ENCODE data around the gene CCDC6. TPM values are rescaled to one million over a fixed set of nuclear protein-coding genes. Genes with fewer than 3 reads are reported as not detected.

The CCDC6 gene
- total and polyA plus RNA-seq, 3 donors from 2014 or later: 21.1 to 52.2 (median 41.7) TPM

DNA sequence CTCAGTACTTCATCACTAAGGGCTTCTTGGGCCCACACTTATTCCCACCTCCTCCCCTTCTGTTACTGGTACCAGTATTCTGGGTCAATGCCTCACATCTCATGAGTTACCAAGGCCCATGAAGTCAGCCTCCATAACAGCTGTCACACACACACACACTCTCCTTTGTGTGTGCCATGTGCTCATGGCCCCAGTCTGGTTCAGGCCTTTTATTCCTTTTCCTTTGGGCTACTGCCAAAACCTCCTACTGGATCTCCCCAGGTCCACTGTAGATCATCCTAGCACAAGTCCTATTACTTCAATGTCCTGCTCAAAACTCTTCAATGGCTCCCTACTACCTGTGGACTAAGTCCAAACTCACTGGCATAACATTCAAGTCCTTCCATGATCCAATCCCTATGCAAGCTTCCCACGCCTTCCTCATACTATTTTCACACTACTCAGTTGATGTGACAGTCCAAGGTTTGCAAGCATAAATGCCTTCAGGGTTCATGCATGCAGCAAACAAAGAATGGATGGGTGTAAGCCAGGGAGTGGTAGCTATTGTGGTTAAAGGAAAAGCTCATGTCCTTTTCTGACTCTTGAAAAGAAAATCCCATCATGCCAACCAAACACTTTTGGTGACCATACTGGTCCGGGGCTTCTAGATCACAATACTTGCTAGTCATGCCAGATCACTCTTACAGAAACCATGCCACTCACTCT, 68.1 kb downstream of the CCDC6 start:
- no peaks in the 10 kb centered on the region for H3K9me3 ChIP-seq
- TF ChIP-seq POLR2A (IDR thresholded peaks at IDR 0.05) (no peak), CTCF (IDR thresholded peaks at IDR 0.05) (no peak)
- H3K27ac ChIP-seq: no peak overlapping the region
- H3K27me3 ChIP-seq: no peaks in the 10 kb centered on the region
- no peaks in the 10 kb centered on the region for H3K36me3 ChIP-seq (ENCODE audit: low read depth, missing control alignments)
- intact Hi-C loops (cut with DNase I; ENCODE audit: low total_unique reads): loop anchor here (10.0 kb wide), 1 partner anchor 213 kb away; no protein-coding TSS in a partner anchor
- 94 to 95% methylated on average over 2 of the region's 2 CpGs for WGBS, 2 donors
- DNase-seq: no peak
- no peaks in the 10 kb centered on the region for H3K4me1 ChIP-seq
- no peak overlapping the region for H3K4me3 ChIP-seq

DNA sequence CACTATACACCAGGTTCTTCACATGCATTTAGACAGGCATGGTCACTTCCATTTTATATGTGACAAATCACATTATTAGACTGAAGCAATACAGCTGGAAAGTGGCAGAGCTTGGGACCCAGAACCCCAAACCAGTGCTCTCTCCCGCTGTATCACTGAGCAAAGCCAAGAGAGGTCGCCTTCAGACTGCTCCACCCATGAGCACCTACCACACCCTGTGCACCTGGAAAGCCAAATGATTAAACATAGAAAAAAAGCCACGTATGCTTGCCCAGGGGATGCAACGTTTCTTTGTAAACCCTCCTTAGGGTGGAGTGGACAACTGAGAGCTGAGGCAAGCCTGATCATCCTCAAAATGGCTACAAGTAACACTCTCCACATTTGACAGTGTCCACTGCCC, 72.5 kb downstream of the CCDC6 start:
- Histone ChIP-seq H3K4me1 (no peaks in the 10 kb centered on the region), H3K9me3 (no peaks in the 10 kb centered on the region), H3K27me3 (no peaks in the 10 kb centered on the region), H3K27ac (no peak overlapping the region), H3K4me3 (no peak overlapping the region), H3K36me3 (ENCODE audit: low read depth, missing control alignments) (no peaks in the 10 kb centered on the region)
- intact Hi-C loops (cut with DNase I; ENCODE audit: low total_unique reads): loop anchor here (10.0 kb wide), 1 partner anchor 209 kb away; no protein-coding TSS in a partner anchor
- 82 to 83% methylated on average over 4 of the region's 4 CpGs for WGBS, 2 donors
- no peak for DNase-seq
- TF ChIP-seq CTCF (IDR thresholded peaks at IDR 0.05): no peak
- no peak for TF ChIP-seq POLR2A (IDR thresholded peaks at IDR 0.05)

GRCh38 chr10:59832506-59832905, 73.8 kb downstream of the CCDC6 start:
- H3K36me3 ChIP-seq (ENCODE audit: low read depth, missing control alignments): no peaks in the 10 kb centered on the region
- H3K4me1 ChIP-seq: no peaks in the 10 kb centered on the region
- no peak overlapping the region for H3K4me3 ChIP-seq
- intact Hi-C loops (cut with DNase I; ENCODE audit: low total_unique reads): loop anchor here (10.0 kb wide), 1 partner anchor 208 kb away; no protein-coding TSS in a partner anchor
- TF ChIP-seq POLR2A (IDR thresholded peaks at IDR 0.05) (no peak), CTCF (IDR thresholded peaks at IDR 0.05) (no peak)
- H3K9me3 ChIP-seq: no peaks in the 10 kb centered on the region
- H3K27ac ChIP-seq: no peak overlapping the region
- H3K27me3 ChIP-seq: no peaks in the 10 kb centered on the region
- DNase-seq: no peak
- WGBS, 2 donors: 89 to 95% methylated on average over 2 of the region's 2 CpGs

DNA sequence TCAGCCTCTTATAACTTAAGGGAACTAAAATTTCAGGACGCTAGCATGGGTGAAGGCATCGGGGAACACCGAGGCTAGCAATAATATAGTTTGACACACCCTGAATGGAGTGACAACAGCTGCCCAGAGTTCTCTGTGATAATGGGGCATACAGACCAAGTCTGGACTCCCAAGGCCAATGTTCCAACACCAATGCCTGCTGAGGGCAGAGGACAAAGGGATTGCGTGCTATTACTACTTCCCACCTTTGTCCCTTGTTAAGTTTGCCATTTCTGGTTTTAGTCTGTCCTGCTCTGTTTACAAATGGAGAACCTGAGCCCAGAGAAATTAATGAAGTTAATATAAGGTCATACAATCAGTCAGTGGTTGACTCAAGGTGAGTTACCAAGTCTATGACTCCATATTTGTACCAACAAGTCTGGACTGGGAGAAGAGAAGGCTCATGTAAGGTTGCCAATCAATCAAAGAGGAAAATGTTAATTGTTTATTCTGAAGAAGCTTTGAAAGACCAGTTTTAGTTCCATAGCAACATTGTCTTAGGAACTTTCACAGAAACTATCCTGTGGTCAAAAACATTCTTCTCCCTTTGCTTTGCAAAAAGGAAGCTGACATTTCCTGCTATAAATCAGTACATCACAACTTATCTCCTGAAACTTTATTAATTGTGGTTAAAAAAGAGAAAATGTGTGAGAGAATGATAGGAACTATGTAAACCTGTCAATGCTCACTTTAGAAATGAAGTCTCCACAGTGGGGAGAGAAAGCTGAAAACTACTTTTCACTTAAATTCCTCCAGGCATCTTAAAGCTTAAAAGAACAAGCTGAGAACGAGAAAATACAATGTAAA, 74.5 kb downstream of the CCDC6 start:
- no peak for DNase-seq
- Histone ChIP-seq H3K27me3 (no peaks in the 10 kb centered on the region), H3K4me1 (no peaks in the 10 kb centered on the region), H3K9me3 (no peaks in the 10 kb centered on the region), H3K27ac (no peak overlapping the region), H3K4me3 (no peak overlapping the region), H3K36me3 (ENCODE audit: low read depth, missing control alignments) (no peaks in the 10 kb centered on the region)
- 86 to 93% methylated on average over 5 of the region's 5 CpGs for WGBS, 2 donors
- TF ChIP-seq POLR2A (IDR thresholded peaks at IDR 0.05) (no peak), CTCF (IDR thresholded peaks at IDR 0.05) (no peak)
- intact Hi-C loops (cut with DNase I; ENCODE audit: low total_unique reads): loop anchor here (10.0 kb wide), 1 partner anchor 207 kb away; no protein-coding TSS in a partner anchor

Measured in testis (tissue), 3 donors.